ENCODE measurements around the gene SRPX2.

Gene SRPX2

DNA sequence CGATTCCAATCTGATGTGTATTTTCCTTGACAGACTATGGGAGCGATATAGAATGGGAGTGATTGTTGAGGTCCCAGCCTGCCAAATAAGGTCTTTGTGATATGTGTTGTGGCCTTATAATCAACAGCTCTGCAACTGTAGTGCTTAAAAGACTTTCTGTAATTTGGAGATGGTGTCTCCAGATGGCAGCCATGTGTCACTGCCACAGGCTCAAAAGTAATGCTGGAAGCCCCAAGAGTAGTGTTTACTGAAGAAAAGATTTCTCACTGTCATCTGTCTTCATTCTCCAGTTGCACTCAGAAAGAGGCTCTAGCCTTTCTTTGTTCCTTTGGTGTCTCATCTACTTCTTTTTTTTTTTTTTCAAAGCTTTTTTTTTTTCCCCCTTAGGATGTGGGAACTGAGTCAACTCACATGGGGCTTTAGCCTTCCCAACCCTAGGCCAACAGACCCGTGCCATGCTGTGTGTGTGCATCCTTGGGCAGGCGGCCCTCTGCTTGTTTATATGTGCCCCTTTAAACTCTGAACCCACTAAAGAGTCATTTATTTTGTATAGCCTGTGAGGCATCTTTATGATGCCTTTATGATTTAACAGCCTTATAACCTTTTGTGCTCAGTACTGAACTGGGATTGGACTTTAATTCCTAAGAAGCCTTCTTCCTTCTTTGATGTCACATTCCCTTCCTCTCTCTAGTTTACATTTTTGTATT, 15.6 kb downstream of the SRPX2 start:
- H3K4me3 ChIP-seq, result no peak overlapping the region
- no peak overlapping the region for H3K27ac ChIP-seq
- TF ChIP-seq, protein P1, sequence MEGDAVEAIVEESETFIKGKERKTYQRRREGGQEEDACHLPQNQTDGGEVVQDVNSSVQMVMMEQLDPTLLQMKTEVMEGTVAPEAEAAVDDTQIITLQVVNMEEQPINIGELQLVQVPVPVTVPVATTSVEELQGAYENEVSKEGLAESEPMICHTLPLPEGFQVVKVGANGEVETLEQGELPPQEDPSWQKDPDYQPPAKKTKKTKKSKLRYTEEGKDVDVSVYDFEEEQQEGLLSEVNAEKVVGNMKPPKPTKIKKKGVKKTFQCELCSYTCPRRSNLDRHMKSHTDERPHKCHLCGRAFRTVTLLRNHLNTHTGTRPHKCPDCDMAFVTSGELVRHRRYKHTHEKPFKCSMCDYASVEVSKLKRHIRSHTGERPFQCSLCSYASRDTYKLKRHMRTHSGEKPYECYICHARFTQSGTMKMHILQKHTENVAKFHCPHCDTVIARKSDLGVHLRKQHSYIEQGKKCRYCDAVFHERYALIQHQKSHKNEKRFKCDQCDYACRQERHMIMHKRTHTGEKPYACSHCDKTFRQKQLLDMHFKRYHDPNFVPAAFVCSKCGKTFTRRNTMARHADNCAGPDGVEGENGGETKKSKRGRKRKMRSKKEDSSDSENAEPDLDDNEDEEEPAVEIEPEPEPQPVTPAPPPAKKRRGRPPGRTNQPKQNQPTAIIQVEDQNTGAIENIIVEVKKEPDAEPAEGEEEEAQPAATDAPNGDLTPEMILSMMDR (IDR thresholded peaks at IDR 0.05), result no peak
- no peak for DNase-seq (ENCODE audit: low spot score)

- no peak for DNase-seq (ENCODE audit: low spot score)
- H3K4me3 ChIP-seq, result no peak overlapping the region
- no peak overlapping the region for H3K27ac ChIP-seq
- TF ChIP-seq, protein P1 (IDR thresholded peaks at IDR 0.05), result no peak
Measured at GRCh38 chrX:100662170-100662569, 18.2 kb downstream of the SRPX2 start.

DNA sequence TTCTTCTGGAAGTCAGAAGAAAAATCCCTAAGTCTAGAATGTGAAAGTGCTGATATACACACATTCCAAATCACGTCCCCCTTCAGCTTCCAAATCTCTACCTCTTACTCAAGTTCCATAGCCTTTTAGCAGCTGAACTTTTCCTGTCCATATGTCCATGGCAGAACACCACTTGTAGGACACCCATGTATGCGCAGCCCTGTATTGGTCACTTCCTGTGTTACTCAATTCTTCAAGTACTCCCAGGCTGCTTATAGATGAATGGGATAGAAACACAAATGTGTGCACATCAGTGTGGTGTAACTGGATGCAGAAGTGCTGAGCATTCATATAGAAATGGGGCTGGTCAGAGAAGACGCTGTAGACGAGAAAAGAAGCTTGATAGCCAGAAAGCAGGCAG, 18.8 kb downstream of the SRPX2 start:
- TF ChIP-seq, protein P1 (IDR thresholded peaks at IDR 0.05), result no peak
- Histone ChIP-seq H3K27ac (no peak overlapping the region), H3K4me3 (no peak overlapping the region)
- no peak for DNase-seq (ENCODE audit: low spot score)

- TF ChIP-seq, protein P1 (IDR thresholded peaks at IDR 0.05), result no peak
- DNase-seq (ENCODE audit: low spot score), result no peak
- Histone ChIP-seq H3K4me3 (no peak overlapping the region), H3K27ac (no peak overlapping the region)
Measured at GRCh38 chrX:100663642-100664041, 19.6 kb downstream of the SRPX2 start.

- H3K4me3 ChIP-seq, result no peak overlapping the region
- no peak overlapping the region for H3K27ac ChIP-seq
- no peak for DNase-seq (ENCODE audit: low spot score)
- TF ChIP-seq, protein P1 (IDR thresholded peaks at IDR 0.05), result no peak
Measured at GRCh38 chrX:100672966-100673365, 29.0 kb downstream of the SRPX2 start.

DNA sequence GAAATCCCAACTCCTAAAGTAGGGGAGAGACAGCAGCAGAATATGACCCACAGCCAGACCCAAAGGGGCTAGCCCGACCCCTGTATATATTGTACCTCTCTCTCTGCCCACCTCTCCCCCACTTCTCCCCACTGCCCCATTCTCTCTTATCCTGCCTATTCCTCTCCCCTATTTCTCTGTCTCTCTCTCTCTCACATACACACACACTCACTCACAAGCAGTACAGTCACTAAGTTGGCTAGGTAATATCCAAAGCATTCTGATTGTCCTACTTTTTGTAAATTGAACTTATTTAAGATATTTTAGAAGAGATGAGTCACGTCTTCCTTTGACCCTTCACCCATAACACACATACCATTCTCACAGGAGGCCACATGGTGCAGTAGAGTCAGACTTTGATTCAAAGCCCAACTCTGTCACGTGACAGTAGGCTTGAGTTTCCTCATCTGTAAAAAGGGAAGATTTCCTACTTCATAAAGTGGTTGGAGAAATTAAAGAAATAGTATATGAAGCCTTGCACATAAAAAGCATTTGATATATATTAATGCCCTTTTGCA, 29.5 kb downstream of the SRPX2 start:
- Histone ChIP-seq H3K4me3 (no peak overlapping the region), H3K27ac (no peak overlapping the region)
- TF ChIP-seq, protein P1 (IDR thresholded peaks at IDR 0.05), result no peak
- no peak for DNase-seq (ENCODE audit: low spot score)

GRCh38 chrX:100674705-100675104, 30.7 kb downstream of the SRPX2 start:
- DNase-seq (ENCODE audit: low spot score), result no peak
- TF ChIP-seq, protein P1 (IDR thresholded peaks at IDR 0.05), result no peak
- Histone ChIP-seq H3K27ac (no peak overlapping the region), H3K4me3 (no peak overlapping the region)

All from coronary artery (tissue), 2 donors.